Mesendoderm (in vitro differentiated cells): ENCODE data around the gene WBP11.

ENCODE experiments used
- DNase-seq: peaks from one replicate; pipeline ENCODE4 v3.0.0; 2013
- H2AK5ac ChIP-seq: 2 replicates; pipeline ENCODE4 v1.6.1; 2013; ENCODE audit warnings: low read length, inconsistent platforms
- H2BK120ac ChIP-seq: 2 replicates; pipeline ENCODE4 v1.6.1; 2013; ENCODE audit warnings: low read depth, mild to moderate bottlenecking, low read length, moderate library complexity, mixed read lengths
- H2BK15ac ChIP-seq: replicated peaks from 2 replicates; pipeline ENCODE4 v1.6.1; 2013; ENCODE audit warnings: low read depth, mild to moderate bottlenecking, moderate library complexity
- H2BK5ac ChIP-seq: 2 replicates; pipeline ENCODE4 v1.6.1; 2013; ENCODE audit warnings: low read length, inconsistent platforms
- H3K18ac ChIP-seq: 2 replicates; pipeline ENCODE4 v1.6.1; 2013; ENCODE audit warnings: mild to moderate bottlenecking, low read length, mixed read lengths
- H3K23ac ChIP-seq: one replicate; pipeline ENCODE4 v1.6.1; 2013; ENCODE audit warnings: low read length
- H3K27ac ChIP-seq: 2 replicates; pipeline ENCODE4 v1.5.1; 2013; ENCODE audit warnings: low read depth, mild to moderate bottlenecking, inconsistent platforms, low read length, moderate library complexity
- H3K27me3 ChIP-seq: 2 replicates; pipeline ENCODE4 v1.6.1; 2013; ENCODE audit warnings: low read length, control low read depth, mild to moderate bottlenecking, inconsistent platforms; ENCODE audit not compliant: insufficient read depth, poor library complexity
- H3K36me3 ChIP-seq: 2 replicates; pipeline ENCODE4 v1.6.1; 2013; ENCODE audit warnings: low read length, inconsistent platforms; ENCODE audit not compliant: control insufficient read depth, insufficient read depth
- H3K4ac ChIP-seq: one replicate; pipeline ENCODE4 v1.6.1; 2013; ENCODE audit warnings: low read depth, mild to moderate bottlenecking, low read length, moderate library complexity
- H3K4me1 ChIP-seq: 2 replicates; pipeline ENCODE4 v1.6.1; 2013; ENCODE audit warnings: low read depth, low read length, inconsistent platforms; ENCODE audit not compliant: control insufficient read depth
- H3K4me2 ChIP-seq: 2 replicates; pipeline ENCODE4 v1.6.1; 2013; ENCODE audit warnings: low read length
- H3K4me3 ChIP-seq: 2 replicates; pipeline ENCODE4 v1.5.1; 2013; ENCODE audit warnings: mild to moderate bottlenecking, low read length
- H3K56ac ChIP-seq: one replicate; pipeline ENCODE4 v1.6.1; 2013; ENCODE audit warnings: low read length
- H3K79me1 ChIP-seq: 2 replicates; pipeline ENCODE4 v1.6.1; 2013; ENCODE audit warnings: low read length, inconsistent platforms
- H3K79me2 ChIP-seq: 2 replicates; pipeline ENCODE4 v1.6.1; 2013; ENCODE audit warnings: mild to moderate bottlenecking, low read length; ENCODE audit not compliant: control insufficient read depth, insufficient read depth
- H3K9ac ChIP-seq: 2 replicates; pipeline ENCODE4 v1.6.1; 2013; ENCODE audit warnings: low read length, inconsistent platforms
- H4K5ac ChIP-seq: one replicate; pipeline ENCODE4 v1.6.1; 2013; ENCODE audit warnings: low read length
- H4K8ac ChIP-seq: one replicate; pipeline ENCODE4 v1.6.1; 2013; ENCODE audit warnings: low read depth, mild to moderate bottlenecking, control low read depth, low read length, moderate library complexity
- WGBS: extraction: QIAGEN DNeasy Blood & Tissue Kit; methylation state at CpG from one replicate; pipeline ENCODE4 v1.1.7; 2013; ENCODE audit warnings: low lambda C conversion rate, missing lambda C conversion rate; ENCODE audit not compliant: insufficient coverage; ENCODE audit errors: extremely low coverage; 5-methylcytosine and 5-hydroxymethylcytosine counted together

The WBP11 gene

GRCh38 chr12:14846042-14846587 lies 42.8 kb upstream of the WBP11 start:
- Histone ChIP-seq H4K5ac (no peak overlapping the region), H3K4me2 (no peak overlapping the region), H3K79me1 (no peaks in the 10 kb centered on the region), H3K18ac (no peak overlapping the region), H3K4me3 (no peak overlapping the region), H2BK15ac (no peak overlapping the region), H3K23ac (no peak overlapping the region), H3K27me3 (no peaks in the 10 kb centered on the region), H3K4me1 (no peaks in the 10 kb centered on the region), H2BK5ac (no peak overlapping the region), H2AK5ac (no peak overlapping the region), H3K27ac (no peak overlapping the region), H4K8ac (no peak overlapping the region), H3K36me3 (no peaks in the 10 kb centered on the region), H2BK120ac (no peak overlapping the region), H3K9ac (no peak overlapping the region), H3K56ac (no peak overlapping the region), H3K79me2 (no peaks in the 10 kb centered on the region), H3K4ac (no peak overlapping the region)
- WGBS, result no CpG with 5 or more reads among the region's 3 CpGs
- DNase-seq, result no peak

GRCh38 chr12:14845350-14845750 lies 42.1 kb upstream of the WBP11 start:
- no CpG with 5 or more reads among the region's 3 CpGs for WGBS
- H3K56ac ChIP-seq, result no peak overlapping the region
- H3K4me1 ChIP-seq, result no peaks in the 10 kb centered on the region
- no peak overlapping the region for H3K4me3 ChIP-seq
- H2BK5ac ChIP-seq, result no peak overlapping the region
- H3K79me1 ChIP-seq, result no peaks in the 10 kb centered on the region
- DNase-seq, result peak; percentile 76
- H3K27me3 ChIP-seq, result no peaks in the 10 kb centered on the region
- no peak overlapping the region for H3K18ac ChIP-seq
- H3K9ac ChIP-seq, result no peak overlapping the region
- peak overlapping the region; percentile 21 for H2BK120ac ChIP-seq
- no peaks in the 10 kb centered on the region for H3K36me3 ChIP-seq
- H3K4ac ChIP-seq, result no peak overlapping the region
- no peak overlapping the region for H4K8ac ChIP-seq
- H3K27ac ChIP-seq, result no peak overlapping the region
- no peak overlapping the region for H2BK15ac ChIP-seq
- no peaks in the 10 kb centered on the region for H3K79me2 ChIP-seq
- no peak overlapping the region for H2AK5ac ChIP-seq
- H4K5ac ChIP-seq, result no peak overlapping the region
- H3K23ac ChIP-seq, result no peak overlapping the region
- no peak overlapping the region for H3K4me2 ChIP-seq

GRCh38 chr12:14844401-14844800 lies 41.1 kb upstream of the WBP11 start:
- H3K27me3 ChIP-seq, result no peaks in the 10 kb centered on the region
- no peak overlapping the region for H3K23ac ChIP-seq
- no peak overlapping the region for H2BK5ac ChIP-seq
- no peak overlapping the region for H4K8ac ChIP-seq
- no peak overlapping the region for H4K5ac ChIP-seq
- no peak overlapping the region for H2BK120ac ChIP-seq
- no peak for DNase-seq
- no peak overlapping the region for H3K18ac ChIP-seq
- no peak overlapping the region for H3K27ac ChIP-seq
- no peak overlapping the region for H3K9ac ChIP-seq
- H2BK15ac ChIP-seq, result no peak overlapping the region
- no peaks in the 10 kb centered on the region for H3K4me1 ChIP-seq
- H3K4me2 ChIP-seq, result no peak overlapping the region
- no peak overlapping the region for H3K4me3 ChIP-seq
- no peaks in the 10 kb centered on the region for H3K36me3 ChIP-seq
- no peak overlapping the region for H3K56ac ChIP-seq
- H3K79me1 ChIP-seq, result no peaks in the 10 kb centered on the region
- H3K79me2 ChIP-seq, result no peaks in the 10 kb centered on the region
- H2AK5ac ChIP-seq, result no peak overlapping the region
- no peak overlapping the region for H3K4ac ChIP-seq

GRCh38 chr12:14843425-14843887 lies 40.2 kb upstream of the WBP11 start, which contains the start of gene ART4:
TSS of gene ART4 (minus strand) at chr12:14843526. CDS start at chr12:14843113, 413 bp downstream.
- WGBS, result no CpG with 5 or more reads among the region's 10 CpGs

GRCh38 chr12:14842315-14842714 lies 39.0 kb upstream of the WBP11 start:
- Histone ChIP-seq H2BK15ac (no peak overlapping the region), H3K18ac (no peak overlapping the region), H3K79me1 (no peaks in the 10 kb centered on the region), H3K27ac (no peak overlapping the region), H4K5ac (no peak overlapping the region), H3K36me3 (no peaks in the 10 kb centered on the region), H3K4me1 (no peaks in the 10 kb centered on the region), H3K27me3 (no peaks in the 10 kb centered on the region), H4K8ac (no peak overlapping the region), H3K9ac (no peak overlapping the region), H3K4me2 (no peak overlapping the region), H2AK5ac (no peak overlapping the region), H3K56ac (no peak overlapping the region), H2BK120ac (no peak overlapping the region), H3K4ac (no peak overlapping the region), H2BK5ac (no peak overlapping the region), H3K23ac (no peak overlapping the region), H3K79me2 (no peaks in the 10 kb centered on the region), H3K4me3 (no peak overlapping the region)
- DNase-seq, result no peak
- no CpG with 5 or more reads among the region's 3 CpGs for WGBS

More at GRCh38 chr12:14843425-14843887, 40.2 kb upstream of the WBP11 start, which contains the start of gene ART4:
- Histone ChIP-seq H3K23ac (no peak within 1 kb of the TSS), H3K4me2 (no peak within 1 kb of the TSS), H3K79me1 (no peaks in the 10 kb centered on the region), H4K8ac (no peak within 1 kb of the TSS), H3K79me2 (no peaks in the 10 kb centered on the region), H3K18ac (no peak within 1 kb of the TSS), H3K4me3 (no peak within 1 kb of the TSS), H2BK120ac (no peak within 1 kb of the TSS), H3K56ac (no peak within 1 kb of the TSS), H2BK15ac (no peak within 1 kb of the TSS), H2AK5ac (no peak within 1 kb of the TSS), H2BK5ac (no peak within 1 kb of the TSS), H3K27ac (no peak within 1 kb of the TSS), H3K4me1 (no peaks in the 10 kb centered on the region), H3K4ac (no peak within 1 kb of the TSS), H3K36me3 (no peaks in the 10 kb centered on the region), H3K9ac (no peak within 1 kb of the TSS), H4K5ac (no peak within 1 kb of the TSS), H3K27me3 (no peaks in the 10 kb centered on the region)
- DNase-seq, result peak; percentile 38

- no peak overlapping the region for H2BK120ac ChIP-seq
- no peak overlapping the region for H3K9ac ChIP-seq
- H4K5ac ChIP-seq, result no peak overlapping the region
- no peak overlapping the region for H2BK15ac ChIP-seq
- H3K4me1 ChIP-seq, result no peaks in the 10 kb centered on the region
- H3K4ac ChIP-seq, result no peak overlapping the region
- H2BK5ac ChIP-seq, result no peak overlapping the region
- WGBS, result no CpG with 5 or more reads among the region's 3 CpGs
- H3K27me3 ChIP-seq, result no peaks in the 10 kb centered on the region
- no peak overlapping the region for H3K4me3 ChIP-seq
- DNase-seq, result peak; percentile 64
- no peaks in the 10 kb centered on the region for H3K79me1 ChIP-seq
- no peak overlapping the region for H2AK5ac ChIP-seq
- no peak overlapping the region for H4K8ac ChIP-seq
- H3K18ac ChIP-seq, result no peak overlapping the region
- H3K23ac ChIP-seq, result no peak overlapping the region
- no peak overlapping the region for H3K4me2 ChIP-seq
- H3K79me2 ChIP-seq, result no peaks in the 10 kb centered on the region
- no peak overlapping the region for H3K56ac ChIP-seq
- H3K36me3 ChIP-seq, result no peaks in the 10 kb centered on the region
- H3K27ac ChIP-seq, result no peak overlapping the region
These were observed 38.5 kb upstream of the WBP11 start for GRCh38 chr12:14841761-14842160.
